ENCODE measurements around the gene LASP1NB.

DNA sequence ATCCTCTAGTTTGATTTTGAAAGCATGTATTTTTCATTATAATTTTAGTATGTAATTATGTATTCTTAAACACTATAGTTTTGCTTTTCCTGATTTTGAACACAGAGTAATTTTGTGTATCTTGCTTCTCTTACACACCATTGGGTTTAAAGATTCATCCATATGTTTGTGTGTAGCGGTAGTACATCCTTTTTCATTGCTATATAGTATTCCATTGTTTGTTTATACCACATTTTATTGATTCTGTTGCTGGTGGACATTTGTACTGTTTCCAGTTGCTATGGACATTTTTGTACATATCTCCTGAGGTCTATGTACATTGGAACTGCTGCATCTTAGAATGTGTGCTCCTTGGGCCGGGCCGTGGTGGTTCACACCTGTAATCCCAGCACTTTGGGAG lies 20.5 kb upstream of the LASP1NB start:
- no peak for TF ChIP-seq POLR2AphosphoS5 (IDR thresholded peaks at IDR 0.05; ENCODE audit: low read depth)
- no peak for TF ChIP-seq CTCF (IDR thresholded peaks at IDR 0.05; ENCODE audit: insufficient read depth, low read length)
- no peak for TF ChIP-seq GABPA (IDR thresholded peaks at IDR 0.05; ENCODE audit: low read depth)
- no peak for TF ChIP-seq REST (IDR thresholded peaks at IDR 0.05; ENCODE audit: insufficient replicate concordance, low read depth)
- TF ChIP-seq SPI1 (IDR thresholded peaks at IDR 0.05; ENCODE audit: borderline replicate concordance, low read depth), result no peak

All from HL-60 (cell line).